Endodermal cell (in vitro differentiated cells): ENCODE results near the gene CD79A. TPM values are rescaled to one million over a fixed set of nuclear protein-coding genes. Genes with fewer than 3 reads are reported as not detected.

Experiments
- DNase-seq: peaks from one replicate; pipeline ENCODE4 v3.0.0-alpha.2; 2017
- H3K27ac ChIP-seq: 2 replicates; pipeline ENCODE4 v1.5.1; 2013; ENCODE audit warnings: mild to moderate bottlenecking, low read depth, low read length, moderate library complexity
- H3K27me3 ChIP-seq: 2 replicates; pipeline ENCODE4 v1.6.1; 2013; ENCODE audit warnings: mild to moderate bottlenecking, low read length, moderate library complexity; ENCODE audit not compliant: insufficient read depth, control insufficient read depth, poor library complexity, severe bottlenecking
- H3K36me3 ChIP-seq: 2 replicates; pipeline ENCODE4 v1.7.0; 2013; ENCODE audit warnings: mild to moderate bottlenecking, low read length, moderate library complexity; ENCODE audit not compliant: control insufficient read depth, insufficient read depth
- H3K4me1 ChIP-seq: one replicate; pipeline ENCODE4 v1.7.0; 2013; ENCODE audit warnings: low read length; ENCODE audit not compliant: control insufficient read depth, insufficient read depth
- H3K4me3 ChIP-seq: 2 replicates; pipeline ENCODE4 v1.5.1; 2013; ENCODE audit warnings: mild to moderate bottlenecking, low read length, moderate library complexity
- H3K9ac ChIP-seq: 2 replicates; pipeline ENCODE4 v1.6.1; 2013; ENCODE audit warnings: mild to moderate bottlenecking, low read length, moderate library complexity; ENCODE audit not compliant: poor library complexity, severe bottlenecking; ENCODE audit errors: extremely low read depth
- H3K9me3 ChIP-seq: 2 replicates; pipeline ENCODE4 v1.6.1; 2013; ENCODE audit warnings: mild to moderate bottlenecking, low read length, moderate library complexity; ENCODE audit not compliant: control insufficient read depth
- H3K27ac Mint-ChIP-seq: 2 replicates; pipeline ENCODE4 v1.8.0; 2020; ENCODE audit warnings: mixed read lengths
- H3K27me3 Mint-ChIP-seq: 2 replicates; pipeline ENCODE4 v1.8.0; 2021; ENCODE audit warnings: mild to moderate bottlenecking, mixed read lengths; ENCODE audit not compliant: insufficient read depth
- H3K36me3 Mint-ChIP-seq: 2 replicates; pipeline ENCODE4 v1.8.0; 2020; ENCODE audit warnings: low read depth, mixed read lengths
- H3K4me1 Mint-ChIP-seq: 2 replicates; pipeline ENCODE4 v1.8.0; 2020; ENCODE audit warnings: mixed read lengths
- H3K4me3 Mint-ChIP-seq: 2 replicates; pipeline ENCODE4 v1.8.0; 2020; ENCODE audit warnings: mild to moderate bottlenecking, moderate library complexity, mixed read lengths
- H3K9me3 Mint-ChIP-seq: 2 replicates; pipeline ENCODE4 v1.8.0; 2020; ENCODE audit warnings: mild to moderate bottlenecking, mixed read lengths
- WGBS, 2 experiments: methylation state at CpG; one replicate each; pipeline versions ENCODE4 v1.1.5 to v1.1.7; 2013; ENCODE audit warnings: missing lambda C conversion rate in 2 of 2, mixed read lengths in 1 of 2; ENCODE audit not compliant: insufficient coverage in 1 of 2, insufficient read length in 1 of 2; 5-methylcytosine and 5-hydroxymethylcytosine counted together
- total RNA-seq, 2 donors: library from RNA; stranded (reverse); fragmentation: NEBNext Ultra II Directional in 1 of 2; extraction: Animal tissue kit (Norgen Biotek cat#: 25700) in 1 of 2; gene quantifications; 2 replicates in 1 of 2; 3 replicates in 1 of 2; pipeline ENCODE4 v1.2.1, GENCODE V29; 2021
- TF ChIP-seq, protein P1 (sequence below): fragments of 200-600 bp; sonication (generic); conservative IDR thresholded peaks from 2 replicates; pipeline ENCODE4 v1.5.0; 2021; ENCODE audit warnings: antibody characterized with exemption, mild to moderate bottlenecking

The CD79A gene
- total RNA-seq, 2 donors from 2014 or later: not detected

GRCh38 chr19:41877916-41878905, 1.1 kb downstream of the CD79A start:
- Histone ChIP-seq H3K9ac (no peak overlapping the region), H3K4me3 (no peak overlapping the region), H3K27me3 (no peaks in the 10 kb centered on the region), H3K36me3 (no peaks in the 10 kb centered on the region), H3K27ac (no peak overlapping the region), H3K9me3 (no peaks in the 10 kb centered on the region), H3K4me1 (no peaks in the 10 kb centered on the region)
- Mint-ChIP-seq H3K27me3 (peaks cover 56% of the 10 kb centered on the region), H3K4me1 (peaks cover 6% of the 10 kb centered on the region), H3K4me3 (no peak overlapping the region), H3K36me3 (no peaks in the 10 kb centered on the region), H3K27ac (no peak overlapping the region), H3K9me3 (no peaks in the 10 kb centered on the region)
- DNase-seq: no peak
- 87 to 92% methylated on average over 7 to 17 of the region's 17 CpGs for WGBS, 2 experiments
- TF ChIP-seq, protein P1, sequence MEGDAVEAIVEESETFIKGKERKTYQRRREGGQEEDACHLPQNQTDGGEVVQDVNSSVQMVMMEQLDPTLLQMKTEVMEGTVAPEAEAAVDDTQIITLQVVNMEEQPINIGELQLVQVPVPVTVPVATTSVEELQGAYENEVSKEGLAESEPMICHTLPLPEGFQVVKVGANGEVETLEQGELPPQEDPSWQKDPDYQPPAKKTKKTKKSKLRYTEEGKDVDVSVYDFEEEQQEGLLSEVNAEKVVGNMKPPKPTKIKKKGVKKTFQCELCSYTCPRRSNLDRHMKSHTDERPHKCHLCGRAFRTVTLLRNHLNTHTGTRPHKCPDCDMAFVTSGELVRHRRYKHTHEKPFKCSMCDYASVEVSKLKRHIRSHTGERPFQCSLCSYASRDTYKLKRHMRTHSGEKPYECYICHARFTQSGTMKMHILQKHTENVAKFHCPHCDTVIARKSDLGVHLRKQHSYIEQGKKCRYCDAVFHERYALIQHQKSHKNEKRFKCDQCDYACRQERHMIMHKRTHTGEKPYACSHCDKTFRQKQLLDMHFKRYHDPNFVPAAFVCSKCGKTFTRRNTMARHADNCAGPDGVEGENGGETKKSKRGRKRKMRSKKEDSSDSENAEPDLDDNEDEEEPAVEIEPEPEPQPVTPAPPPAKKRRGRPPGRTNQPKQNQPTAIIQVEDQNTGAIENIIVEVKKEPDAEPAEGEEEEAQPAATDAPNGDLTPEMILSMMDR: no peak

GRCh38 chr19:41879080-41879479, 2.0 kb downstream of the CD79A start:
- H3K36me3 Mint-ChIP-seq: no peaks in the 10 kb centered on the region
- H3K27me3 Mint-ChIP-seq: peaks cover 56% of the 10 kb centered on the region
- peaks cover 9% of the 10 kb centered on the region for H3K4me1 Mint-ChIP-seq
- Histone ChIP-seq H3K27ac (no peak overlapping the region), H3K4me3 (no peak overlapping the region), H3K9ac (no peak overlapping the region), H3K4me1 (no peaks in the 10 kb centered on the region), H3K9me3 (no peaks in the 10 kb centered on the region), H3K36me3 (no peaks in the 10 kb centered on the region), H3K27me3 (no peaks in the 10 kb centered on the region)
- no peaks in the 10 kb centered on the region for H3K9me3 Mint-ChIP-seq
- no peak overlapping the region for H3K4me3 Mint-ChIP-seq
- 92 to 94% methylated on average over 17 to 21 of the region's 21 CpGs for WGBS, 2 experiments
- no peak for DNase-seq
- TF ChIP-seq, protein P1: no peak
- no peak overlapping the region for H3K27ac Mint-ChIP-seq

DNA sequence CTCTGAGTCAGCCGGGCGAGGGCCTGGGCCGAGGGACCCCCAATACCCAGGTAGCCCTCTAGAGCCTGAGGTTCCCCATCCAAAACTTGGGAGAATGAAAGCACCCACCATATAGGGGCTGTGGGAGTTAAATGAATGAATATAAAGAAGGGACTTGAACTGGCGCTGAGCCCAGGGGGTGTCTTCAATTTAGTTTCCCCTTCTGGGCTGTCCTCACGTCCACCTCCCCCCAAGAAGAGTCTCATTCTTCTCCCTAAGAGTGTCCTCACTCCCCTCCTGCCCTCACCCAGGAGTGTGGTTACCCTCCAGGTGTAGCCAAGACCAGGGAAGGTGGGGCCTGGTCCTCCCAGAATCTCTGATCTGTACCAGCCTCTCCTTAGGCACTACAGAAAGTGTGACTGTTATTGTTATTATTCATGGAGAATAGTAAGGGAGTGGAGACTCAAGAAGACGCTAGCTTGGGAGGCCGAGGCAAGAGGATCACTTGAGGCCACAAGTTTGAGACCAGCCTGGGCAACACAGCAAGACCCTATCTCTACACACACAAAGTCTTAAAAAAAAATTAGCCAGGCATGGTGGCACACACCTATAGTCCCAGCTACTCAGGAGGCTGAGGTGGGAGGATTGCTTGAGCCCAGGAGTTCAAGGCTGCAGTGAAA, 2.7 kb downstream of the CD79A start:
- no peak overlapping the region for H3K9ac ChIP-seq
- no peak overlapping the region for H3K4me3 ChIP-seq
- no peaks in the 10 kb centered on the region for H3K9me3 ChIP-seq
- no peaks in the 10 kb centered on the region for H3K4me1 ChIP-seq
- no peaks in the 10 kb centered on the region for H3K36me3 ChIP-seq
- no peak overlapping the region for H3K4me3 Mint-ChIP-seq
- H3K27me3 ChIP-seq: no peaks in the 10 kb centered on the region
- H3K27me3 Mint-ChIP-seq: peaks cover 56% of the 10 kb centered on the region
- no peaks in the 10 kb centered on the region for H3K9me3 Mint-ChIP-seq
- TF ChIP-seq, protein P1: no peak
- no peak overlapping the region for H3K27ac Mint-ChIP-seq
- H3K4me1 Mint-ChIP-seq: peaks cover 9% of the 10 kb centered on the region
- H3K36me3 Mint-ChIP-seq: no peaks in the 10 kb centered on the region
- DNase-seq: no peak
- WGBS, 2 experiments: 71 to 77% methylated on average over 1 to 7 of the region's 7 CpGs
- H3K27ac ChIP-seq: no peak overlapping the region
